GM18499 (cell line): Measurements from ENCODE around the gene MTCL1.

ENCODE experiments used
- ATAC-seq: cut with Tn5 transposase; IDR thresholded peaks from one replicate; pipeline ENCODE4 v1.9.1; 2021; ENCODE audit warnings: moderate number of reproducible peaks; ENCODE audit not compliant: insufficient read depth, unreplicated experiment

The MTCL1 gene

DNA sequence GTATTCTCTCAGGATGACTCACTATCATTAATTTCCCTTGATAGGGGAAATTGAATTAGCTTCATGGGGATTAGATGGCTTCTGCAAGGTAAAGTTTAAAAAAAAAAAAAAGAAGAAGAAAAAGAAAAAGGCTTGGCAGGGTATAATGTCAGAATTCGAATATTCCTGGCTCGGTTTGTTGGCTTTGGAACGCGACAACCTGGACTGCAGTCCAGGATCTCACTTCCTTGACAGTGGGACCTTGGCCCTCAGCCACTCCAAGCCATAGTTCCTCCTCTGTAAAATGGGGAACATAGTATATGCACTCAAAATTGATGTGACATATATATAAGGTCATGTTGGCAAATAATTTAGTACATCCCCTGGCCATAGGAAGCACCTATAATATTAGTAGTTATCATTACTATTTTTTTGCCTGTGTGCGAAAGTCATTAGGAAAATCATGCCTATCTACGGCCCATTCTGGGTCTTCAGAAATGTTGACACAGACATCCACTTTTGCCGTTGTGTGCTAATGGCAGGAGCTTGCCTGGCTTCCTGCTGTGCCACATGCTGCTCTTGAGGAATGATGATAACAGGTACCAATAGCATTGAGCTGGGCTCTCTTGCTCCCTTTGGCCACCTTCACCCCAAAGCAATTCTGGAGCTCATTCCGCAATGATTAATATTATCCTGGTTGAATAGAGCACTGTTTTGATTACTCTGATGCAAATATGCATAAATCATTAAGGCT, 97.9 kb downstream of the MTCL1 start:
- ATAC-seq, result no peak

- no peak for ATAC-seq
Observed at GRCh38 chr18:8803957-8804356, 98.6 kb downstream of the MTCL1 start.

- ATAC-seq, result no peak
Observed at GRCh38 chr18:8805552-8805951, 100.2 kb downstream of the MTCL1 start.

DNA sequence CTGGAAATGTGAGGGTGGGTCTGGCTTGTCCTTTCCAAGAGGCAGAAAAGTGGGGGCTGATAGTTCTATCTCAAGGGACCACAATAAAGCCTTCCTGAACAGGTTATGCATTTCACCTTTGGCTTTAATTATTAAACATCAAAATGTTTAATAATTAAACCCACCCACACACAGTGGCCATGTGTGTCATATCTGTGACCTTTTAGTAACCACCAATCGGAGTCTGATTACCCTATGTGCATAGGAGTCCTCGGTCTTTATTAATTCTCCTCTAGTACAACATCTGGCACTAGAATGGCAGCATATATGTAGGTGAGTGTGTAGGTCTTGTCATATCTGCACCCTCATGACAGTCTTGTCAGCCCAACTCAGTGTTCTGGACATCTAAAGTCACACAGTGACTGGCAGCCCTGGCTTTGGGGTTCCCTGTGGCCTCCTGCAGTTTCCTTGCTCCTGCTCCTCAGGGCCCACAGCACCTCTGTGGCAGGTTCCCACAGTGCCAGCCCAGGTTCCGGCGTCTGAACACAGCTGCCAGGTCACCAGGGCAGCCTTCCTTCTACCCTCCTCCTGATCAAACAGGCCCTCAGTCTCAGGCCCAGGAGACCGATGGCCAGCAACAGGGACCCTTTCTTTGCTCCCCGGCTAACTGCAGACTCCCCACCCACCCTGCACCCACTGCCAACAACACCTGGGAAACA, 100.9 kb downstream of the MTCL1 start:
- ATAC-seq, result no peak

DNA sequence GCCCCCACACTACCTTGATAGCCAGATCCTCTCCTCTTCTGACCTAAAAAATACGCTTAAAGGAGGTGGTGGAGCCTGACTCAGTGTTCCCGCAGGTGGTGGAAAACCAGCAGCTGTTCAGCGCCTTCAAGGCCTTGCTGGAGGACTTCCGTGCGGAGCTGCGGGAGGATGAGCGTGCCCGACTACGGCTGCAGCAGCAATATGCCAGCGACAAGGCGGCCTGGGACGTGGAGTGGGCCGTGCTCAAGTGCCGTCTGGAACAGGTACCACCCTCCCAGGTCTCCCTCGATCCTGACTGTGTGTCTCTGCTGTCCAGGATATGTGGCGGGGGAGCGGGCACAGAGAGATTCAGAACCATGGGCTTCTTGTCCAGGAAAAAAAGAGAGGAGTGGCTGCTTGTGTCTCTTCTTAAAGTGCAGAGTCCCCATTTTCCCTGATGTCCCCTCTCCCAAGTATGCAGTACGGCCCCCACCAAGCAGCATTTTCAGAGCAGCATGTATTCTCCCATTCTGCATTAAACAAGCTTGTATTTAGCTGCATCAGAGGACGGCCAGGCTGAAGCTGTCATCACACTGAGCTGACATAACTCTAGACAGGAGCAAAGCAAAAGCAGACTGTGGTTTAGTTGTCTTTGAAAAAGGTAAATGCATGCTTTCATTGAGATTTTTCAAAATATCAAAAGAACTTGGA, 101.6 kb downstream of the MTCL1 start:
- ATAC-seq, result no peak

DNA sequence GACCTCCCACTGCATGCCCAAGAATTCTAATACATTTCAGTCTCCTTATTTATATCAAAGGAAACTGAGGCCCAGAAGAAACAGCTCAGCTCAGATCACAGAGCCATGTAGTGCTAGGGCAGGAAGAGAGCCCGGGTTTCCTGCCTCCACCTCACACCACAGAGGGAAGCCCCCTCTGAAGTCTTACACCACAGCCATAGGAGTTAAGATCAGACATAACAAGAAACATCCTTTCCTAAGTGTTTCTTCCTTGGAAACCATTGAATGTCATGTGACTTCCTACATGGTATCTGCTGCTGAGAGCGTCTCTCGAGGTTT, 102.1 kb downstream of the MTCL1 start:
- ATAC-seq, result no peak

DNA sequence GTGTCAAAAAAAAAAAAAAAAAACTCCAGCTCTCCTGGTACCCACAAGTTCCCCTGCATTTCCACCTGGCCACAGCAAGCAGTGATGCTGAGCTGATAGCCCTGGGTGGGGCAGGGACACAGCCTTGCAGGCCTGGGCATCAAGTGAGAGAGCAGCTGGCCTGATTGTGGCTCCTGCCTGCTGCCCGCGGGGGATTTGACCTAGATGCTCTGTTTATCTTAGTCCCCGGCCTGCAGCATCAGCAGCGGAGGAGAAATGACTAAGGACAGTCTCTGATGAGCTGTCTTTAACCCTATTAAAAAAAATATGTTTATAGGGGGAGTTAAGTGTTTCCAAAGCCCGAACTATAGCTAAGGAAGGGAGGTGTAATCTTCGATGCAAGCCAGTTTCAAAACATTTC, 102.6 kb downstream of the MTCL1 start:
- ATAC-seq, result no peak

DNA sequence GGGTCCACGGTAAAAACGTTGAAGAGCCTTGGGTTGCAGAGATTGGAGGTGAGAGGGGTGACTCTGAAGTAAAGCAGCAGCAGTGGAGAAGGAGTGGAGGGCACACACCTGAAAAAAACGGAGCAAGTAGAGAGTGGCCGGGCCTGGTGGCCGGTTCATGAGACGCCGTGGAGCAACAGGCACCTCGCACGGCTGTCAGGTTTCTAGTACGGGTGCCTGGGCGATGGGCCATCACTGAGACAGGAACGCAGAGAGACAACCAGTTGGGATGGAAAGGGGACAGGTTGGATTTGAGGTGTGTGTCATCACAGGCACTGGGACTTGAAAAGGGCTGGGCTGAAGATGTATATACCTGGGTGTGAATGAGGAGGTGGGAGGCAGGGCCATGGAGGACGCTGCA, 104.2 kb downstream of the MTCL1 start:
- no peak for ATAC-seq

- no peak for ATAC-seq
Observed at GRCh38 chr18:8810157-8810556, 104.8 kb downstream of the MTCL1 start.

DNA sequence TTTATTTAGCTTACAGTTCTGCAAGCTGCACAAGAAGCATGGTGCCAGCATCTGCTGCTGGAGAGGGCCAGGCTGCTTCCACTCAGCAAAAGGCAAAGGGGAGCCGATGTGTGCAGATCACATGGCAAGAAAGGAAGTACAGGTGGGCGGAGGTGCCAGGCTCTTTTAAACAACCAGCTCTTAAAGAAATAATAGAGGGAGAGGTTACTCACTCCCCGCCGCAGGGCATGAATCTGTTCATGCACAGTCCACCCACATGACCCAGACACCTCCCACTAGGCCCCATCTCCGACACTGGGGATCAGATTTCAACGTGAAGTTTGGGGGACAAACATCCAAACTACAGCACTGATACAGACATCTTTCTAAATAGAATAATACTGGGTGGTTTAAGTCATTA, 105.8 kb downstream of the MTCL1 start:
- no peak for ATAC-seq

DNA sequence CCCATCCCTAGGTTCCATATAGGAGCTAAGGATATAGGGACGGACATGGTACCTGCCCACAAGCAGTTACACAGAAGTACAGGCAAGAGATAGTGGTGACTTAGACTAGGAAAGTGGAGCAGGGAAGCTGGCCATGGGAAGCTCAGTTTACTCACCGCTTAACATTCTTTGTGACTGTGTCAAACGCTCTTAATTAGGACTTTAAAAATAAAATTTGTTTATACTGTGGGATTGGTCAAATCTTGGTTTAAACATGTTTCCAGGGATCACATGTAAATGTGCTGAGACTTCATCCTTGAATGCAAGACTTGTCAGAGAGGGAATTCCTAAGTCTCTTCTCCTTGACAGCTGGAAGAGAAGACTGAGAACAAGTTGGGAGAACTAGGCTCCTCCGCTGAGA, 107.3 kb downstream of the MTCL1 start:
- ATAC-seq, result no peak

DNA sequence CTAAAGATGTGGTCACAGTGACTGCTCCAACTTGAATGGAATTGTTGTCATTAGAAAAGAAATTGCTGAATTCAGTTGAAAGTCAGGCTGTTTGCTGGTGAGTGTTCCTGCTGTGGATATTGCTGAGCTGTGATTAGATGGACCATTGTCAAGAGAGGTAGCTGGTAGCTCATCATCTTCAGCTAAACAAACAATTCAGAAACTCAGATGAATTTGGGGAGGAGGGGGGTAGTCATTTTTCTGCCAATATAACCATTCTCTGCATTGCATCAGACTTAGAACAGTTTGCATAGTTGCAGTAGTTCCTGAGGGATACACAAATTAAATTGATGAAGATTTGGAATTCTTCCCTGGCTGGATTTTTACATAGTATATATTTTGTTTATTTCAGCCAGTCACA, 108.3 kb downstream of the MTCL1 start:
- no peak for ATAC-seq

DNA sequence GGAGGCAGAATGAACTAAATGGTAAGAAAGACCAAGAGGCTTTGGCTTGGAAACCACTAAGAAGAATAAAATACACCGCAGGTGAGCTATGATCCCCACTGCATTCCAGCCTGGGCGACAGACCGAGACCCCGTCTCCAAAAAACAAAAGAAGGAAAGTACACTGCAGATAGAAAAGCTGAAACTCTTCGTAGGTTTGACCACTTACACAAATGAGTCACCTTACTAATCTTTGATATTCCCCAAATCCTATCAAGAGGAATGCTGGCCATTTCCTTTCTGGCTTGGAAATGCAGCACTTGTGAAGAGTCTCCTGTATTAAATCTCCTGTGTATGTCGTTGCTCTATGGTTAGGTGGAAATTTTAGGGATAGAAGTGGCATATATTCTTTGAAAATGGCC, 108.8 kb downstream of the MTCL1 start:
- ATAC-seq, result no peak

- ATAC-seq, result no peak
Observed at GRCh38 chr18:8816220-8816619, 110.9 kb downstream of the MTCL1 start.

- ATAC-seq, result no peak
Observed at GRCh38 chr18:8816816-8817215, 111.5 kb downstream of the MTCL1 start.

DNA sequence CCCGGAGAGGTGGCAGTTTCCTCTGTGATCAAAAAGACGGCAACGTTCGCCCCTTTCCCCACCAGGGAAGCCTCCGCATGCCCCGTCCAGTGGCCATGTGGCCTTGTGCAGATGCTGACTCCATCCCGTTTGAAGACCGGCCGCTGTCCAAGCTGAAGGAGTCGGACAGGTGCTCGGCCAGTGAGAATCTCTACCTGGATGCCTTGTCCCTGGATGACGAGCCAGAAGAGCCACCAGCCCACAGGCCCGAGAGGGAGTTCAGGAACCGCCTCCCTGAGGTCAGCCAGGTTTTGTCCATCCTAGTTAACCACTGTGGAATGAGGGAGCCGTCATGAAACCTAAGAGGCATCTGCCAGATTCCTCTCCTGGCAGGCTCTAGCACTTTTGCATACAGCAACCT, 113.6 kb downstream of the MTCL1 start:
- ATAC-seq, result no peak

GRCh38 chr18:8820396-8821082, 115.2 kb downstream of the MTCL1 start:
- ATAC-seq, result no peak

- ATAC-seq, result no peak
Observed at GRCh38 chr18:8821083-8821465, 115.7 kb downstream of the MTCL1 start.

GRCh38 chr18:8821531-8821930, 116.2 kb downstream of the MTCL1 start:
- no peak for ATAC-seq

- ATAC-seq, result no peak
Observed at GRCh38 chr18:8822643-8823042, 117.3 kb downstream of the MTCL1 start.

DNA sequence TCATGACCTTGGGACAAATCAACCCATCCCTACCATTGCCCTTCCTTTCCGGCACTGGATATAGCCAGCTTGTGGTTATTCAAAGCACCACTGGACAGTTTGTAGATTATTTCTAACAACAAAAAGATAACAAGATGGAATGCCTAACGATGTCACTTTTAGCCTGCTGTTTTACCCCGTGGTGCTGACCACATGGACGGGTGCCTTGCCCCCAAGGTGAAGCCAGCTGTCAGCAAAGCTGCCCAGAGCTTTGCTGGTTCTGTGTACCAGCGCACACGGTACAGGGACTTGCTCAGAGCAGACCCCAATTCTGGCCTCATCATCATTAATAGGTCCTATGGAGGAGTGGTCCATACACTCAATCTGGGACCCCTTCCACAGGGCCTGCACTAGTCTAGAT, 118.2 kb downstream of the MTCL1 start:
- no peak for ATAC-seq
